K562 treated with DMSO at 1 percent for 4 hours (cell line): ENCODE results near the gene TTC6. TPM values are rescaled to one million over a fixed set of nuclear protein-coding genes. Genes with fewer than 3 reads are reported as not detected.

Experiments
- total RNA-seq: library from RNA; unstranded; fragments of 300-600 nt; gene quantifications from 2 replicates; pipeline ENCODE4 v1.2.3, GENCODE V29; 2022; ENCODE audit not compliant: insufficient read depth

Gene TTC6
- total RNA-seq: not detected in 2 replicates

GRCh38 chr14:37594971-37595808, at the start of gene TTC6, which contains the start of gene FOXA1:
TTC6 (plus strand) TSS chr14:37595629; CDS start chr14:37622065, 26,436 bp downstream.
FOXA1 (minus strand) TSS chr14:37595249; CDS start chr14:37594972, 277 bp downstream.

Other genes starting within 250 kb of the TTC6 start
- gene FOXA1, start 380 bp upstream of the TTC6 start, total RNA-seq: 1.6 and 2.8 TPM in 2 replicates